Heart left ventricle (tissue), 13 donors: ENCODE data around the gene MINDY4.

Source experiments
- POLR2A ChIP-seq, 2 donors: fragments of 450-650 bp; IDR thresholded peaks; one replicate each; pipeline ENCODE4 v1.6.1; 2017; ENCODE audit warnings: antibody characterized with exemption in 2 of 2, mild to moderate bottlenecking in 2 of 2, moderate library complexity in 2 of 2
- TF ChIP-seq, protein P1 (sequence below), 12 donors: fragments of 200-600 bp; sonication (generic) in 4 of 12; IDR thresholded peaks; one replicate each; pipeline versions ENCODE4 v1.5.0 to v1.8.0; 2018 to 2022; ENCODE audit warnings: antibody characterized with exemption in 12 of 12, mild to moderate bottlenecking in 5 of 12
- donor health status: ischemic (EF 13 %, LVEDD 7.1; RV severe dilation, severe dysfunction).
- donor health status: DM: no; HTN: yes; CAD: no.
- donor health status: DM: no; HTN: no; CAD: no.
- donor health status: ischemic (EF 25% LVEDD 6.9; RV normal size, moderate dysfunction).
- donor health status: ischemic (EF 25% LVEDD 5.7; RV mildly dilated, moderate dysfunction).
- donor health status: ischemic (EF 35%, LVEDD 5.7; RV mildly dilated, moderate dysfunction).
- donor health status: nonischemic (EF 11% LVEDD 7.7; RV severe dilation, severe dysfunction).
- donor health status: DM: yes; HTN: yes; CAD: no.
- donor health status: PGD.
- donor health status: ischemic (EF 29% LVEDD 5.4; RV normal size, mild dysfunction).
- donor health status: nonischemic (EF 23%, LVEDD 6.1; RV moderate dilation, normal function).

DNA sequence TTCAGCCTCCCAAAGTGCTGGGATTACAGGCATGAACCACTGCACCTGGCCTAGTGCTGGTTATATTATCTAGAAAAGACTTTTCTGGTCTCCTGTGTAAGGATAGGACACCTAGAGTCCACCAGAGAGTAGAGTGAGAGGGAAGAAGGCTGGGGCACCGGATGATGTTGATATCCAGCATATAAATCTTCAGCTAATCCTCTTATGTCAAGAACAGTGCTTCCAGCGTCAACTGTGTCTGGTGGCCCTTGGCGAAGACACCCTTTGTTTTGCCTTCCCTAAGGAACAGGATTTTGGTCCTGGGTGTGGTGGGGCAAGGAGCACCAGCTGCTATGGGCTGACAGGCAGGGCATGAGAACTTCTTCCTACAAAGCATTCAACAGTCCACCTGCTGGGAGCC lies 35.6 kb upstream of the MINDY4 start:
- TF ChIP-seq, protein P1, sequence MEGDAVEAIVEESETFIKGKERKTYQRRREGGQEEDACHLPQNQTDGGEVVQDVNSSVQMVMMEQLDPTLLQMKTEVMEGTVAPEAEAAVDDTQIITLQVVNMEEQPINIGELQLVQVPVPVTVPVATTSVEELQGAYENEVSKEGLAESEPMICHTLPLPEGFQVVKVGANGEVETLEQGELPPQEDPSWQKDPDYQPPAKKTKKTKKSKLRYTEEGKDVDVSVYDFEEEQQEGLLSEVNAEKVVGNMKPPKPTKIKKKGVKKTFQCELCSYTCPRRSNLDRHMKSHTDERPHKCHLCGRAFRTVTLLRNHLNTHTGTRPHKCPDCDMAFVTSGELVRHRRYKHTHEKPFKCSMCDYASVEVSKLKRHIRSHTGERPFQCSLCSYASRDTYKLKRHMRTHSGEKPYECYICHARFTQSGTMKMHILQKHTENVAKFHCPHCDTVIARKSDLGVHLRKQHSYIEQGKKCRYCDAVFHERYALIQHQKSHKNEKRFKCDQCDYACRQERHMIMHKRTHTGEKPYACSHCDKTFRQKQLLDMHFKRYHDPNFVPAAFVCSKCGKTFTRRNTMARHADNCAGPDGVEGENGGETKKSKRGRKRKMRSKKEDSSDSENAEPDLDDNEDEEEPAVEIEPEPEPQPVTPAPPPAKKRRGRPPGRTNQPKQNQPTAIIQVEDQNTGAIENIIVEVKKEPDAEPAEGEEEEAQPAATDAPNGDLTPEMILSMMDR (IDR thresholded peaks at IDR 0.05), result no peak
- TF ChIP-seq POLR2A (IDR thresholded peaks at IDR 0.05), result no peak
